Dendritic cell treated with granulocyte-macrophage colony-stimulating factor and Interleukin-4, amounts not matched to agents 40 ng/mL and 50 ng/mL, for 4 days (primary cell): ENCODE results near the gene CDC73.
"Not testable (repeated sequence)": the region's sequence is repeated elsewhere in the genome, so short reads cannot be mapped to it uniquely, and the experiment has no call there.

Experiments
- H3K27ac Mint-ChIP-seq: one replicate; pipeline ENCODE4 v1.8.0; 2022; ENCODE audit warnings: mild to moderate bottlenecking, mixed read lengths
- H3K27me3 Mint-ChIP-seq: one replicate; pipeline ENCODE4 v1.8.0; 2022; ENCODE audit warnings: mild to moderate bottlenecking, mixed read lengths
- H3K36me3 Mint-ChIP-seq: one replicate; pipeline ENCODE4 v1.8.0; 2022; ENCODE audit warnings: low read depth, mixed read lengths
- H3K4me1 Mint-ChIP-seq: one replicate; pipeline ENCODE4 v1.8.0; 2022; ENCODE audit warnings: low read depth, mixed read lengths
- H3K4me3 Mint-ChIP-seq: one replicate; pipeline ENCODE4 v1.8.0; 2022; ENCODE audit warnings: mild to moderate bottlenecking, moderate library complexity, mixed read lengths
- H3K9me3 Mint-ChIP-seq: one replicate; pipeline ENCODE4 v1.8.0; 2022; ENCODE audit warnings: mixed read lengths
- intact Hi-C: fragments of 100-400 bp; cut with micrococcal nuclease; formaldehyde crosslinking; loops from one replicate; pipeline ENCODE4 v1.15.0; 2022

CDC73 gene

DNA sequence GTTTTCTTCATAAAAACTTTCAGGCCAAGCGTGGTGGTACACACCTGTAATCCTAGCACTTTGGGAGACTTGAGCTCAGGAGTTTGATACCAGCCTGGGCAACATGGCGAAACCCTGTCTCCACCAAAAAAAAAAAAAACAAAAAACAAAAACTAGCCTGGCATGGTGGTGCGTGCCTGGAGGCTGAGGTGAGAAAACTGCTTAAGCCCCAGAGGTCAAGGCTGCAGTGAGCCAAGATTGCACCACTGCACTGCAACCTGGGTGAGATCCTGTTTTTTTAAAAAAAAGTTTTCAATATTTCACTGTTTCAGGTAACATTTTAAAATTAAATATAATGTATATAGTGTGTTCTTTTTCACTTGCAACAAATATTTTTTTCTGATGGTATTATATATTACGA lies 78.1 kb downstream of the CDC73 start:
- Mint-ChIP-seq H3K4me1 (peaks cover 7% of the 10 kb centered on the region), H3K4me3 (no peak overlapping the region), H3K9me3 (no peaks in the 10 kb centered on the region), H3K27ac (no peak overlapping the region), H3K27me3 (no peaks in the 10 kb centered on the region), H3K36me3 (peaks cover 17% of the 10 kb centered on the region)
- intact Hi-C loops, result no loop called here

DNA sequence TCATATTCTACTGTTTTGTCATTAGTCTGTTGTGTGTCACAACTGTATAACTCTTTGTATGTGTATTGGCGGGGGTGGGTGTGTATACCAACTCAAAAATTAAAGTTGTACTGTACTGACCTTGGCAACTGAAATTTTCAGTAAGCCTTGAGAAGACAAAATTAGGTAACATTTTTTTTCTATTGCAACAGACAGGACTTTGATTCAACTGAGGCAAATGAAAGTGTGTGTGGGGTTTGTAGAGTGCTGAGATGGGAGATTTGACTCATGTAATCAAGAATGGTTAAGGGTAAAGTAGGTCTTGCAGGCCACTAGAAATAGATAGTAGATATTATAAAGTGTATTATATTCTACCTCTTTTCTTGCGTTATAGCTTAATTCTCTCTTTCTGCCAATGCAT lies 79.2 kb downstream of the CDC73 start:
- Mint-ChIP-seq H3K4me1 (peaks cover 7% of the 10 kb centered on the region), H3K36me3 (peaks cover 28% of the 10 kb centered on the region), H3K27ac (no peak overlapping the region)

DNA sequence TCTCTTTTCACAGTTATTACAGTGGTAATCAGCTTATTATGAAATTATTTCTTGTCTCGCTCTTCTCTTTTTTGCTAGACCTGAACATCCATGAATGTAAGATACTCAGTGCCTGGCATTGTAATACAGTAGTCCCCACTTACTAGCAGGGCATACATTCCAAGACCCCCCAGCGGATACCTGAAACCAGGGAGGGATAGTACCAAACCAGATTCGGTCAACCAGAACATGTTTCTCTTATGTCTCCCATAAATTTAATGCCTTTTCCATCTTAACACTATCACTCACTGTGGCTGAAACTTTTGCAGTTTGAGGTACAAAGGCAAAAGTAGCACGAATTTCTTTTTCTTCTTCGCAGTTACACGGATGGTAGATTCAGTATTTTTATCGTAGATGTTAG lies 89.2 kb downstream of the CDC73 start:
- H3K27me3 Mint-ChIP-seq, result no peaks in the 10 kb centered on the region
- peaks cover 19% of the 10 kb centered on the region for H3K4me1 Mint-ChIP-seq
- no peak overlapping the region for H3K4me3 Mint-ChIP-seq
- no peak overlapping the region for H3K27ac Mint-ChIP-seq
- intact Hi-C loops, result no loop called here
- peaks cover 67% of the 10 kb centered on the region for H3K36me3 Mint-ChIP-seq
- H3K9me3 Mint-ChIP-seq, result peaks cover 39% of the 10 kb centered on the region

More for the DNA sequence above, 79.2 kb downstream of the CDC73 start:
- intact Hi-C loops, result no loop called here
- no peaks in the 10 kb centered on the region for H3K27me3 Mint-ChIP-seq
- peaks cover 9% of the 10 kb centered on the region for H3K9me3 Mint-ChIP-seq
- H3K4me3 Mint-ChIP-seq, result no peak overlapping the region

DNA sequence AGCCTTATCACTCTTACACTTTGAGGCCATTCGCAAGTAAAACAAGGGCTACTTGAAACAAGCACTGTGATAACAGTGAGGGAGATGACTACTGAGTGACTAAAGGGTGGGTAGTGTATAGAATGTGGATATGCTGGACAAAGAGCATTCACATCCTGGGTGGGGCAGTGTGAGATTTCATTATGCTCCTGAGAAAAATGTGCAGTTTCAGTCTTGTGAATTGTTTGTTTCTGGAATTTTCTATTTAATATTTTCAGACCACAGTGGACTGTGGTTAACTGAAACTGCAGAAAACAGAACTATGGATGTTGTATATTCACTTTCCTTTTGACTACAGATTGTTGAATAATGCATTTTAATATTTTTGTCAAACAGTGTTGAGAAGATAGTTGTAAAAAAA lies 89.7 kb downstream of the CDC73 start:
- H3K9me3 Mint-ChIP-seq, result peaks cover 34% of the 10 kb centered on the region
- peaks cover 19% of the 10 kb centered on the region for H3K4me1 Mint-ChIP-seq
- H3K4me3 Mint-ChIP-seq, result no peak overlapping the region
- H3K27ac Mint-ChIP-seq, result no peak overlapping the region
- intact Hi-C loops, result no loop called here
- H3K36me3 Mint-ChIP-seq, result peaks cover 67% of the 10 kb centered on the region
- H3K27me3 Mint-ChIP-seq, result no peaks in the 10 kb centered on the region

DNA sequence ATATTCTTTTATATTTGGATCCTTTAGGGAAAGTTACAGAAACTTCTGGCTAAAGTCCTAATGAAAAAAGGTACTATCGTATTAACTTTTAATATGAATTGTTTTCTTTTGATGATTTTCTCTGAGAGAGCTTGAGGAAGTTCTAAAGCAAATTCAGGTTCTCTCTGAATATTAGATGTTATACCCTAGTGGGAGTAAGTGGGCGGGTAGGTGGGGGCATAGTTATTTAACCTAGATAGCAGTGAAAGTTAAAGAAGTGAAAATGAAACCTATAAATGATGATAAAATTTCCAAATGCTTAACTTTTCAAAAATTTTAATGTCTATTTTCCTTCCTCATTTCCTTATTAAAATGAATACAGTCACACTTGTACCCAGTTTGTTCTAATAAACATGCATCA lies 90.8 kb downstream of the CDC73 start:
- H3K4me3 Mint-ChIP-seq, result no peak overlapping the region

DNA sequence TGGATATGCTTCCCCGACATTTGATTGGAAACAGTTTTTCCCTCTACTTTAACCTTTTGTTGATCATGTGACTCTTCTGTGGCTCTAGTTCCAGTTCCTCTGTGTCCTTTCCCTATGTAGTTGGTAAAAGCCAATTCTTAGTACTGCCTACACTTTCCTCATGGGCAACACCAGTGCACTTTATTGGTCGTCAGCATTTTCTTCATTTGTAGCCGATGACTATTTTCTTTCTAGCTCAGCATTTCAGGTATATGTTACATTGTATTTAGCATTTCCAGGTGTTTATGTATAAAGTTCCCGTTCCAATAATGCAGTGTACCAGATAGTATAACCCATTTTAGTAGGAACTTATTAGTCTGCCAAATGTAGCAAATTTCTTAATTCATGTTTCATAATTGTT lies 92.2 kb downstream of the CDC73 start:
- H3K27ac Mint-ChIP-seq, result no peak overlapping the region
- peaks cover 9% of the 10 kb centered on the region for H3K9me3 Mint-ChIP-seq
- intact Hi-C loops, result no loop called here
- no peaks in the 10 kb centered on the region for H3K27me3 Mint-ChIP-seq
- no peak overlapping the region for H3K4me3 Mint-ChIP-seq
- H3K36me3 Mint-ChIP-seq, result peaks cover 66% of the 10 kb centered on the region
- H3K4me1 Mint-ChIP-seq, result peaks cover 19% of the 10 kb centered on the region

More for the DNA sequence above, 90.8 kb downstream of the CDC73 start:
- Mint-ChIP-seq H3K9me3 (peaks cover 23% of the 10 kb centered on the region), H3K36me3 (peaks cover 67% of the 10 kb centered on the region), H3K27me3 (no peaks in the 10 kb centered on the region), H3K4me1 (peaks cover 19% of the 10 kb centered on the region), H3K27ac (no peak overlapping the region)
- intact Hi-C loops, result no loop called here

DNA sequence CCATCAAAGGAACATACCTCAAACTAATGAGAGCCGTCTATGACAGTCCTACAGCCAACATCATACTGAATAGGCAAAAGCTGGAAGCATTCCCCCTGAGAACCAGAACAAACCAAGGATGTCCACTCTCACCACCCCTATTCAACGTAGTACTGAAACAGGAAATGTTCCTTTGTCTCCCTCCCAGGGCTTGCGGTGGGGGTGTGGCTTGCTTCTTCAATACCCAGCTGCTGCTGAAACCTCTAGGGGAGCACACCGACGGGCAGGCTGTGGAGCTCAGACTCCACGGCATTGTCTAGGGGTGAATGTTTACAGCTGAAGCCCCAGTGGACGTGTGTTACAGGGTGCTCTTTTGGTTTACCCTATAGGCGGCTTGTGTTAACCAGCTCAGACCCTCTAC lies 95.1 kb downstream of the CDC73 start:
- Mint-ChIP-seq H3K36me3 (peaks cover 62% of the 10 kb centered on the region), H3K4me3 (no peak overlapping the region), H3K4me1 (peaks cover 6% of the 10 kb centered on the region), H3K9me3 (no peaks in the 10 kb centered on the region), H3K27me3 (no peaks in the 10 kb centered on the region), H3K27ac (no peak overlapping the region)
- intact Hi-C loops, result no loop called here

DNA sequence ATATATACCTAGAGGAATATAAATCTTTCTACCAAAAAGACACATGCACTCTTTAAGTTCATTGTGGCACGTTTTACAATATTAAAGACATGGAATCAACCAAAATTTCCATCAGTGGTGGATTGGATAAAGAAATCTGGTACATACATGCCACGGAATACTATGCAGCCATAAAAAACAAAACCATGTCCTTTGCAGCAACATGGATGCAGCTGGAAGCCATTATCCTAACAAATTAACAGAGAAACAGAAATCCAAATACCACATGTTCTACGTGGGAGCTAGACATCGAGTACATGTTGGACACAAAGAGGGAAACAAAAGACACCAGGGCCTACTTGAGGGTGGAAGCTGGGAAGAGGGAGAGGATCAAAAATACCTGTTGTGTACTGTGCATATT lies 97.6 kb downstream of the CDC73 start:
- no peak overlapping the region for H3K27ac Mint-ChIP-seq

DNA sequence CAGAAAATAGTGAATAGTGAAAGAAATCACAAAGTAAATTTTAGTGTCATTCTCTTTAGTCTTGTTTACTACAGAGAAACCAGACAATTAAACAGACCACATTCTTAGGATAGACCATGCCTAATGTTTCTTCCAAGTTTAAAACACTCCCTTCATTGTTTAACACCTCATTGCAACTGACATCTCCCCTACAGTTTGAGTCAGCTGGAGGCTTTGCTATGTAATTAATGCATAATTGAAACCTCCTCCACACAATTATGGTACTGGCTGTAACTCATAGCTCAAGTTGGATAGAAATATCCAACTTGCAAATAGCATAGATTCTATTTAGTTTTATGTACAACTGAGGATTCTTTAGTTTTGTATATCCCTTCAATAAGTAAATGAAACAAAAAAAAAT lies 99.8 kb downstream of the CDC73 start:
- intact Hi-C loops, result no loop called here
- peaks cover 12% of the 10 kb centered on the region for H3K9me3 Mint-ChIP-seq

More for the DNA sequence above, 97.6 kb downstream of the CDC73 start:
- Mint-ChIP-seq H3K27me3 (no peaks in the 10 kb centered on the region), H3K36me3 (peaks cover 64% of the 10 kb centered on the region), H3K9me3 (no peaks in the 10 kb centered on the region), H3K4me3 (no peak overlapping the region), H3K4me1 (no peaks in the 10 kb centered on the region)
- intact Hi-C loops, result no loop called here

DNA sequence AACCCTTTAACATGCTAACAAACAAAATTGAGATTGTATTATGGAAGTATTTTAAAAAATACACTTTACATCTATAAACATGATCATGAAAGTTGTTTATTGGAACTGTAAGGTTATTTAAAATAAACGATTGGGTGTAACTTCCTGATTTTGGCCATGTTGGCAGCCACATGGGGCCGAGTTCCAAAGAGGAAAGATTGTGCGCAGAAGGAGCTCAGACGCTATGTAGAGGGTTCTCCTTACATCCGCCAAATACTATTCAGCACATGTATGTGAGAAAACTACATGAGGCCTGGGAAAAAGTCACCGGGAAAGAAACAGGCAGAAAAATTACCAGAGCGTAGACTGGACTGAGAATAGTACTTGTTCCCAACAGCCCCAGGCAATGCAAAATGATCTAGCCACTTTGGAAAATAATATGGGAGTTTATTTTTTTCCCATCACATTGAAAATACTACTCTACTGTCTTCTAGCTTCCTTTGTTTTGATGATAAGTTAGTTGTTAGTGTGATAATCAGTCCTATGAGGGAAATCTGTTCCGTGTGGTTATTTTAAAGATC lies 100.3 kb downstream of the CDC73 start:
- H3K27ac Mint-ChIP-seq, result no peak overlapping the region
- no peaks in the 10 kb centered on the region for H3K27me3 Mint-ChIP-seq
- peaks cover 12% of the 10 kb centered on the region for H3K9me3 Mint-ChIP-seq
- H3K4me1 Mint-ChIP-seq, result no peaks in the 10 kb centered on the region
- H3K36me3 Mint-ChIP-seq, result peaks cover 71% of the 10 kb centered on the region
- H3K4me3 Mint-ChIP-seq, result no peak overlapping the region
- intact Hi-C loops, result no loop called here

More for the DNA sequence above, 99.8 kb downstream of the CDC73 start:
- Mint-ChIP-seq H3K27me3 (no peaks in the 10 kb centered on the region), H3K4me3 (no peak overlapping the region), H3K36me3 (peaks cover 71% of the 10 kb centered on the region), H3K27ac (no peak overlapping the region), H3K4me1 (no peaks in the 10 kb centered on the region)

DNA sequence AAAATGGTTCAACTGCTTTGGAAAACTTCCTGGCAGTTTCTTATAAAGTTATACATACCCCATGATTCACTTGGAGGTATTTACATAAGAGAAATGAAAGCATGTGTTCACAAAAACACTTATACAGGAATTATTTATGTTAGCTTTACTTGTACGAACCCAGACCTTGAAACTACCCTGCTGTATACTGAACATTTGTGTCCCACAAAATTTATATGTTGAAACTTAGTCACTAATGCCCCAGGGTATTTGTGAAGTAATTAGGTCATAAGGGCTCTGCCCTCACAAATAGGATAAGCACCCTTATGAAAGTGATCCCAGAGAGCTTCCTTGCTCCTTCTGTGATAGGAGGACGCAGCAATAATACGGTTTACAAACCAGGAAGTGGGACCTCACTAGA lies 107.3 kb downstream of the CDC73 start:
- H3K4me1 Mint-ChIP-seq, result no peaks in the 10 kb centered on the region
- no peaks in the 10 kb centered on the region for H3K27me3 Mint-ChIP-seq
- intact Hi-C loops, result no loop called here
- H3K4me3 Mint-ChIP-seq, result no peak overlapping the region
- H3K9me3 Mint-ChIP-seq, result peaks cover 12% of the 10 kb centered on the region
- H3K36me3 Mint-ChIP-seq, result peaks cover 38% of the 10 kb centered on the region
- no peak overlapping the region for H3K27ac Mint-ChIP-seq

DNA sequence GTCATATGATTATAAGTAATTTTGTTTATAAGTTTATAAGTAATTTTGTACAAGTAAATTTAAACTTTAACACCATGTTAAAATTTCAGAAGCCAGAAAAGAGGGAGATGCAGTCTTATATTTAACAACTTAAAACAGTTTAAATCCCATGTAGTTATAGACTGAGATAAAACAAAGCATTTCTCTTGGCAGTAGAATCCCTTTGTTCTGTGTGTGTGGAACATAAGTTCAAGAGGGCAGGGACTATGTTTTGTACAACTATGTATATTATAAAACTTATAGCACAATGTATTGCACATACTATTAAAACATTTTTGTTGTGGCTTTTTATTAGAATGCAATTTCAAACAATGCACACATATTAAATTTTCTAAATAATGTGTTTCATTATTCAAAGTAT lies 109.3 kb downstream of the CDC73 start:
- H3K4me1 Mint-ChIP-seq, H3K27ac Mint-ChIP-seq, H3K27me3 Mint-ChIP-seq, intact Hi-C loops, H3K9me3 Mint-ChIP-seq, H3K4me3 Mint-ChIP-seq: not testable (repeated sequence)
- peaks cover 31% of the 10 kb centered on the region for H3K36me3 Mint-ChIP-seq

DNA sequence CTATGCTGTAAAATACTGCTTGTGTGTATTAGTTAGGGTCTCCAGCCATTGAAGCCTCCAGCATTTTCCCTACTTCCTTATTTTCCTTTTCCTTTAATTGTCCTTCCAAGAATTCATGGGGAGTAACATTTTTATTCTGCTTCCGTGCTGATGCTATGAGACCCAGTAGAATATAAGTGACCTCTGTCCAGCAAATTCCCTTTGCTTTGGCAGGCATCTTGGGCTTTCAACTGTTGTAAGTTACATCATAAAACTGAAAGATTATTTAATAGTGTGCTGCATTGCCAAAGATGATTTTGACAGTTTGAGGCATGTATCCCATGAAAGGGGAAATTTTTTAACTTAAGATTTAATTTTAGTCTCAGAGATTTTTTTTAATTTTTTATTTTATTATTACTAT lies 112.7 kb downstream of the CDC73 start:
- Mint-ChIP-seq H3K9me3 (no peaks in the 10 kb centered on the region), H3K27me3 (no peaks in the 10 kb centered on the region), H3K4me3 (no peak overlapping the region), H3K4me1 (peaks cover 5% of the 10 kb centered on the region), H3K36me3 (peaks cover 50% of the 10 kb centered on the region), H3K27ac (no peak overlapping the region)
- intact Hi-C loops, result no loop called here

DNA sequence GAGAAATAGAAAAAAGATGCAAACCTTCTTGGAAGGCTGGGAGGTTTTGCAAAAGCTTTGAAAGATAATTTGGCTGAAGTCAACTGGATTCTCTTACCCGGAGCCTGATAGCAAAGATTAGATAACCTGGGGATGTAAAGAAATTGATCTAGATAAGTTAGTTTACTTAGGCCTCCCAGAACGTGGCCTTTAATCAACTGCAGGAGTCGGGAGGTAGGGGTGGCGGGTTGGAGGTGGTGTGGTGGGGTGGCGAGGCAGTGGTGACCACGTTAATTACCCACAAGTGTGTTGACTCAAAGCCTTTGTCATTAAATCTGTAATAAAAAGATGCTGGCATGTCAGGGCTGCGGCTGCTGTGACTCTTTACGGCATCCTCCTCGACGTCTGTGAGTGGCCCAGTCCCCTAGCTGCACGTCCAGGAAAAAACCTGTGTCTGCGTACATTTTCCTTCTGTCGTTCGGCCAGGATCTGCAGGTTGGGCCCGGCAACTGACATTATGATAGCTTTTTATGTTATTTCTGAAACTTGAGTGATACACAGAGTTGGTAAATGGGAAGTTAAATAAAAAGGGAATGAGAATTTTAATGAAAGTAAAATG lies 115.6 kb downstream of the CDC73 start:
- peaks cover 80% of the 10 kb centered on the region for H3K36me3 Mint-ChIP-seq
- no peaks in the 10 kb centered on the region for H3K9me3 Mint-ChIP-seq
- intact Hi-C loops, result no loop called here
- H3K4me3 Mint-ChIP-seq, result no peak overlapping the region
- no peak overlapping the region for H3K27ac Mint-ChIP-seq
- no peaks in the 10 kb centered on the region for H3K27me3 Mint-ChIP-seq
- peaks cover 10% of the 10 kb centered on the region for H3K4me1 Mint-ChIP-seq

DNA sequence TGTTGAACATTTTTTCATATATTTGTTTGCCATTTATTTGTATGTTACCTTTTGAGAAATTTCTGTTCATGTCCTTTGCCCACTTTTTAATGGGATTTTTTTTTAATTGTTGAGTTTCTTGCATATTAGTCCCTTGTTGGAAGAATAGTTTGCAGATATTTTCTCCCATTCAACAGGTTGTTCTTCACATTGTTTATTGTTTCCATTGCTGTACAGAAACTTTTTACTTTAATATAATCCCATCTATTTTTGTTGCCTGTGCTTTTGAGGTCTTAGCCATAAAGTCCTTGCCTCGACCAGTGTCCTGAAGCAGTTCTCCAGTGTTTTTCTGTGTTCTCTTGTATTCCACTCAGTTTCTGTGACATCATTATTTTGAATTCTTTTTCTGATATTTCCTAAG lies 118.8 kb downstream of the CDC73 start:
- H3K36me3 Mint-ChIP-seq, result peaks cover 76% of the 10 kb centered on the region
- intact Hi-C loops, result no loop called here
- H3K9me3 Mint-ChIP-seq, result no peaks in the 10 kb centered on the region
- H3K27me3 Mint-ChIP-seq, result no peaks in the 10 kb centered on the region
- H3K4me1 Mint-ChIP-seq, result peaks cover 10% of the 10 kb centered on the region
- no peak overlapping the region for H3K27ac Mint-ChIP-seq
- no peak overlapping the region for H3K4me3 Mint-ChIP-seq
